NCI-H2081 treated with DMSO at 0.1 percent for 48 hours (cell line): ENCODE results near the gene NCOA7.
"Not testable (repeated sequence)": the region's sequence is repeated elsewhere in the genome, so short reads cannot be mapped to it uniquely, and the experiment has no call there.

ENCODE experiments used
- DNase-seq: peaks from one replicate; lab custom pipeline; 2025; lab: John Stamatoyannopoulos, UW

NCOA7 gene

GRCh38 chr6:125791151-125791819 lies 525 bp downstream of the NCOA7 start:
- DNase-seq: no peak

DNA sequence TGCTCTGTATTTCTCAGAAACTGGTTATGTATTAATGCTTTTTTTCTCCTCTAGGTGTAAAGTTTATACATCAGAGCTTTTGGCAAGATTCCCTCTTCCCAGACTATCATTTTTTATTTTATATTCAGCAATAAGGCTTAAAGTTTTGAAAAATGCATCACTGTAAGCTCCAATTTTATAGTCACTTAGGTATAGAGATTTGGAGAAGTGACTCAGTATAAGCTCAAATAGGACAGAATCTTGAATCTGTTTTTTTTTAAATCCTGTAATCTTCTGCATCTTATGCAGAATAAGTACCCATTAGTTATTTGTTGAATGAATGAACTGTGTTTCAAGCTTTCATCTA lies 1.0 kb downstream of the NCOA7 start:
- DNase-seq: no peak

GRCh38 chr6:125792172-125792571 lies 1.4 kb downstream of the NCOA7 start:
- DNase-seq: no peak

- DNase-seq: no peak
These were observed 1.9 kb downstream of the NCOA7 start for GRCh38 chr6:125792680-125793079.

- no peak for DNase-seq
These were observed 2.5 kb downstream of the NCOA7 start for GRCh38 chr6:125793280-125793679.

- DNase-seq: no peak
These were observed 3.1 kb downstream of the NCOA7 start for GRCh38 chr6:125793863-125794262.

GRCh38 chr6:125794342-125795137 lies 3.8 kb downstream of the NCOA7 start:
- no peak for DNase-seq

GRCh38 chr6:125795301-125795700 lies 4.5 kb downstream of the NCOA7 start:
- DNase-seq: no peak

- DNase-seq: no peak
These were observed 6.5 kb downstream of the NCOA7 start for GRCh38 chr6:125797120-125797885.

DNA sequence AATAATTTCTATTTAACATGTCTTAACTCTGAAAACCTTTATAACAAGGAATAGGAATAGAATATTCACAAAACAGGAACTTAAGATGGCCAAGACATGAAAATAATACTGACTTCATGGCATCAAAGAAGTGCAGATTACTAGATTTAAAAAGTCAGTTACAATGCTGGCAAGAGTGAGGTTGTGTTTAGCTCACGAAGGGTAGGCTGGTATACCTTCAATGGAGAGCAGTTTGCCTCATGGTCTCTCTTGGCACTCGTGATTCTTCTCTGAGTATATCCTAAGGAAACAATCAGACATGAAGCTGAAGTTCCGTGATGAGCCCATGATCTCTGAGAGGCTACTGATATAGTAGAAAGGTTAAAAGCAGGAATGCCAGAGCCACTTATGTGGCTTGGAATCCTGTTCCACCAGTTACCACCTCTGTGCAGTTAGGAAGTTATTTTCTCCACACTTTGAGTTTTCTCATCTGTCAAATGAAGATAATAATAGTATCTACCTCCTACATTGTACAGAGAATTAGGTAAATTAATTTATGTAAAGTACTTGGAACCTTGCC lies 7.2 kb downstream of the NCOA7 start:
- DNase-seq: no peak

DNA sequence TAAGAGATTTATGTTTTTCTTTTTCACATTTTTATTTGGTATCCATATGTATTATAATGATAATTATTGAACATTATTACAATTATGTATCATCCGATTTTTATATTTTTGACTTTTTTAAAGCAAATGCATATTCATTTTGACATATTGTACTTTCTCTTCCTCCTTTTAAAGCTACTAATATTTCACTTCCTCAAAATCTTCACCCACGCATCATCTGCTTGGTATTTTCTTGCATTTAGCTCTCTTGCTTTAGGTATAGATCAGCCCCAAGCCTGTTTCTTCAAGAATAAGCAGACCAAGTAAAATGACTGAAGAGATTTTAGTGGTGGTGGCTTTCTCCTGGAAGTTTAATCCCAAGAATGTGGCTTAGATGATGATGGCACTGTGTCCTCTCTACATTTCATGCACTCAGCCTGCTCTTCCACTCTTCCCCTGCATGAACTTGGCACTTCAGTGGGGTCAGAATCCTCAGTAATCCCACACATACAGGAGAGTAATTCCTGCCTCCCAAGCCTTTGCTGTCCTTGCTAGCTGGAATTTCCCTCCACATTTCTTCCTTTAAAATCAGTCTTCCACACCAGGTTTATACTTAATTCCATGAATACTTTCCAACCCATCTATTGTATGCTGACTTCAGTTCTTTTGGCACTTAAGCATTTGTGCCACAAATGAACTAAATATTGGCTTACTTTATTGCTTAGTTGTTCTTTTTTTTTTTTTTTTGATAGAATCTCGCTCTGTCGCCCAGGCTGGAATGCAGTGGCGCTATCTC lies 8.2 kb downstream of the NCOA7 start:
- DNase-seq: no peak

- no peak for DNase-seq
These were observed 11.6 kb downstream of the NCOA7 start for GRCh38 chr6:125802383-125802782.

GRCh38 chr6:125802943-125803377 lies 12.2 kb downstream of the NCOA7 start:
- DNase-seq: no peak

DNA sequence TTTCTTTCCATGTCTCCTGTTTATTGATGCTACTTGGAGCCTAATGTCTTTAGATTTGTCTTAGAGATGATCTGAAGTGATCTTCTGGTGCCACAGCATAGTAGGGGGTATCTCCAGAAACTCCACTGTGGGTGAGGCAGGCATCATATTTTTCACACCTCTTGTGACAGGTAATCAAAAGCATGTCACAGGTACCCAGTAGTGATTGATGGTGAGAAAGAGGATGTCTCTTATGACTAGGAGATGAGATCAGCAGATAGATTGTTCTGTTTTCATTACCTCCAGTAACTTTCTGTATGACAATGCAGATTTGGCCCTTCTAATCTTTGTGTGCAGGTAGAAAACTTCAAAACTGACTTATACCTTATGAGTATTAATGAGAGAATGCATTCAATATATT lies 13.5 kb downstream of the NCOA7 start:
- no peak for DNase-seq

GRCh38 chr6:125804866-125805425 lies 14.2 kb downstream of the NCOA7 start:
- not testable (repeated sequence) for DNase-seq

DNA sequence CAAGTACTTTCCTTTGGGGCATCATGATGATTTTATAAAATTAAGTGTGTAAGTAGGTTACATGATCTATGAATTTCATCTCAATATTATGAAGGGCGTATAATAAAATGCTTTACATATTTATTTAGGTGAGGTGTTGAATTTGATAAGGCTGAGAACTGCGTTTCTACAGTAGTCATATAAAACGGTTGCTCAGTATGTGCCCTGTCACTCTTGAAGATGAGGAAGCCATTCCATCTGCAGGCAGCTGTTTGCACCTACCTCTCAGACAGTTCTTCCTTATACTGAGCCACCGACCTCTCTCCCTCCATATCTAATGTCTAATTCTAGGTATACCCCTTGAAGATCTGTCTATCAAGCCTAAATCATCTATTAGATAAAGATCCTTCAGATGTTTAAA lies 16.1 kb downstream of the NCOA7 start:
- DNase-seq: no peak

GRCh38 chr6:125807293-125807692 lies 16.5 kb downstream of the NCOA7 start:
- no peak for DNase-seq

DNA sequence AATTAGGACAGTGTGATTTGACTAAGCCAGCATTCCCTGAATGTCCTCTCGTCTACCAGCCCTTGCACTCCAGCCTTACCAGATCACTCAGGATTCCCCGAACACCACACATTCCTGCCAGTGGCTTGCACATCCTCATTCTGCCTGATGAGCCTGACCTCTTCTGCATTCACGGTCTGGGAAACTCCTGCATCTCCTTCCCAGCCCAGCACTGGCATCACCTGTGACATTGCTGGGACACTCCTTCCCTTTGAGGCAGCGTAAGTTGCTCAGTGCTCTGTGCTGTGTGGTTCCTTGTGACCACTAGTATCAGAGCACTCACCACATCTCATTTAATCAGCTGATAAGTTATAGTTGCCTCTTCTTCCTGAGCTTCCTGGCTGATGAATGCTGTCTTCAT lies 17.3 kb downstream of the NCOA7 start:
- no peak for DNase-seq

DNA sequence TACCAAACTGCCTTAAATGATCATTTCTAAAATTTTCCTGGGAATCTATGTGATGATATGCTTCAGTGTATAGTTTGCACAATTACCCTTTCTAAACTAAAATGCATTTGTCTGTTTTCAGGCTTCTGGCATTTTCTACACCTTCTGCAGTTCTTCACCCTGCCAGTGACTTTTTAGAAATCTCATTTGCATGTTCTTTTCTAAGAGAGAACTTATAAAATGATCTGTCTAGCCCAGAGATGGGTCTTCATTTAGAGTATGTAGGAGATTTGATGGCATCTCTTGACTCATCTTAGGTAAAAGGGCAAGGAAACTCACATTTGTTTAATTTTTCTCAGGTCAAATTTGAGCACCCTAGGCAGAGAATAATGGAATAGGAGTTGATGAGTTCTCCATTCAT lies 17.8 kb downstream of the NCOA7 start:
- no peak for DNase-seq

DNA sequence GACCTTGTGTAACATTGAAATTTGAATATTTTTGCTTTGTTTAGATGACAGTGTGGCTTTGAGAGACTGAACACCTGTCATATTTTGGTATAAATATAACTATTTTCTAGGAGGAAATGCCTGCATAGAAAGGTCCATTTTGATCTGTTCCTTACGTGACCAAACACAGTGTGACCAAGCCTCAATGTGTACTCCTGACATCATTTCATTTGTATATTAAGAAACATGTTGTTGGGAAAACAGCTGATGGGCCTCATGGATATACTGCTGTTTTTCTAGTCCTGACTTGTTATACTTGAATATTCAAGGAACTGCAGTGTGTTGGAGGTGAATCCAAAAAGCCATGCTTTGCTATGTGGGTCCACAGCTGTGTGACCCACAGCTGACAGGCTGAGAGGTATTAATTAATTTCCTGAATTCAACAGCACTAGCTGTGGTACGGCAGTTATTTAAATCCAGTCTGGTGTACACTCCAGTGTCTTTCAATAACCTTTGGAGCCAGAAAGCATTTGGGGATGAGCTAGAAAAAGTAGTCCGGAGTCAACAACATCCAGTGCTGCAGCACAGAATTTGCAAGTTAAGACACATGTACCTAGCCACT lies 18.9 kb downstream of the NCOA7 start:
- DNase-seq: no peak

DNA sequence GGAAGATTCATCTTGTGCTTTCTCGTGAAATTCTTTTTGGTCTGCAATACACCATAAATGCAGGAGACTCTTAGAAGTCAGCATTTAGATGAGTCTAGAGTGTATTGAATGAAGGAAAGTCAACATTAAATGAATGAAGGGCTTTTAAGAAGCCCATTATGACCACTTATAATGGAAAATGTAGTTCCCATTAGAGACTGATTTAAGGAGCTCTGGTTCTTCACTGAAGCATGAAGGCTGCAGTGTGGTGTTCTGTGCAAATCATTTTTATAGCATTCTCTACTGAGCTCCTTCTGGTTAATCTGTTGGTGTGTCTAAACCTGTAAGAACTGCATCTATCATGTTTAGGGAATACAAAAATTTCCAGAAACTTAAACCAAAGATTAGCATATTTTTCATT lies 19.7 kb downstream of the NCOA7 start:
- DNase-seq: no peak
